Nephron (organoid): Measurements from ENCODE around the gene C20orf204.

ENCODE experiments used
- H3K27ac Mint-ChIP-seq, 3 experiments: 2 replicates each; pipeline ENCODE4 v1.8.0; 2020; ENCODE audit warnings: mixed read lengths in 3 of 3, mild to moderate bottlenecking in 2 of 3, moderate library complexity in 1 of 3
- H3K27me3 Mint-ChIP-seq: 2 replicates; pipeline ENCODE4 v1.8.0; 2021; ENCODE audit warnings: low read depth, mild to moderate bottlenecking, moderate library complexity, mixed read lengths
- H3K36me3 Mint-ChIP-seq: 2 replicates; pipeline ENCODE4 v1.8.0; 2020; ENCODE audit warnings: low read depth, mixed read lengths
- H3K4me1 Mint-ChIP-seq: 2 replicates; pipeline ENCODE4 v1.8.0; 2020; ENCODE audit warnings: mixed read lengths
- H3K4me3 Mint-ChIP-seq, 3 experiments: 2 replicates each; pipeline ENCODE4 v1.8.0; 2020; ENCODE audit warnings: mild to moderate bottlenecking in 3 of 3, mixed read lengths in 3 of 3, moderate library complexity in 2 of 3
- H3K9me3 Mint-ChIP-seq: 2 replicates; pipeline ENCODE4 v1.8.0; 2020; ENCODE audit warnings: mixed read lengths
- CTCF ChIP-seq, 3 experiments: fragments of 200-600 bp; sonication (generic); IDR thresholded peaks; one replicate each; pipeline ENCODE4 v1.5.0; 2021; ENCODE audit warnings: antibody characterized with exemption in 3 of 3; ENCODE audit not compliant: unreplicated experiment in 3 of 3

Gene C20orf204

DNA sequence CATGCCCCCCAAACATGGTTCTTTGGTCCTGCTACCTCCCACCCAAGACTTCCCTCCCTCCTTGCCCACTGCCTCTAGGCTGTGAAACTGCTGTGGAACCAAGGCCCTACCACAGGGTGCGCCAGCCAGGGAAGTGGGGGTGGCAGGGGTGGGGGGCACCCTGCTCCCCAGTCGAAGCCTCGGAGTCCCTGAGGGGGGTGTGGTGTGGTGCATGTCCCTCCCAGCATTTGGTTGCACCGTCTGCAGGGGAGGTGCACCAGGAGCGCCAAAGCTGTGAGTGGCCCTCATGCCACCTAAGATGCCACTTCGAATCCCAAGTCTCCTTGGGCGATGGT is 41.5 kb downstream of the C20orf204 start:
- no peak overlapping the region for H3K27ac Mint-ChIP-seq
- no peaks in the 10 kb centered on the region for H3K36me3 Mint-ChIP-seq
- H3K4me1 Mint-ChIP-seq: peaks cover 5% of the 10 kb centered on the region

DNA sequence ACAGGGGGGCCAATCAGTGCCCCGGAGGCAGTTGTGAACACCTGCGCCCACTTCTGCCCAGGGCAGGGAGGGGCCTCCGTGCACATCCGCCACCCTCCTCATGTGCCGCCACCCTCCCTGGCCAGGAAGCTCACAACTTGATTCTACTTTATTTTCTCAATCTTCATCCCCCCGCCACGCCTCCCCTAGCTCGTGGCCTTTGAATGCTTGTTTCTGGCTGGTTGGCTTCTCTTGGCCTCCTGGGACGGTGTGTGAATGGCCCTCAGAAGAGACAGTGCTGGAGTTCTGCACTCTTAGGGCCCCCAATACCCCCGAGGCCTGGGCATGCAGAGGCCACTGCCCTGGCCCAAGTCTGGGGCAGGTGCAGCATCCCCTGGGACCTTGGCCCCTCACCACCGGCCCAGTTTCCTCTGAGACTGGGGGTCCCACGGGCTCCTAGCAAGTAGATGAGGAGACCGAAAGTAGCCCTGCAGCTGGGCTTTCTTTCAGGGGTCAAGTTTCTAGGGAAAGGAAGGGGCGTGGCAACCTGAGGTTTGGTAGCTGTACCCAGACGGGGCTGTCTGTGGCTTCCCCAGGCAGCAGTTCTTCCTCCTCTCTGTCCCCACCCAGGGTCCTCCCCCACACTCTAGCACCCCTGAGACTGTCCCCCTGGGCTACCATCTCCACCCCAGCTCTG is 42.0 kb downstream of the C20orf204 start:
- Mint-ChIP-seq H3K27ac (no peak overlapping the region), H3K27me3 (peaks cover 20% of the 10 kb centered on the region), H3K36me3 (no peaks in the 10 kb centered on the region), H3K4me1 (peaks cover 5% of the 10 kb centered on the region), H3K4me3 (peak overlapping the region in 2 of 3 experiments; percentile 5 to 43), H3K9me3 (no peaks in the 10 kb centered on the region)
- TF ChIP-seq CTCF (IDR thresholded peaks at IDR 0.05; ENCODE audit: unreplicated experiment in 3 of 3): no peak

More for the DNA sequence above, 41.5 kb downstream of the C20orf204 start:
- H3K9me3 Mint-ChIP-seq: no peaks in the 10 kb centered on the region
- no peak for TF ChIP-seq CTCF (IDR thresholded peaks at IDR 0.05; ENCODE audit: unreplicated experiment in 3 of 3)
- peaks cover 15% of the 10 kb centered on the region for H3K27me3 Mint-ChIP-seq
- H3K4me3 Mint-ChIP-seq: no peak overlapping the region

DNA sequence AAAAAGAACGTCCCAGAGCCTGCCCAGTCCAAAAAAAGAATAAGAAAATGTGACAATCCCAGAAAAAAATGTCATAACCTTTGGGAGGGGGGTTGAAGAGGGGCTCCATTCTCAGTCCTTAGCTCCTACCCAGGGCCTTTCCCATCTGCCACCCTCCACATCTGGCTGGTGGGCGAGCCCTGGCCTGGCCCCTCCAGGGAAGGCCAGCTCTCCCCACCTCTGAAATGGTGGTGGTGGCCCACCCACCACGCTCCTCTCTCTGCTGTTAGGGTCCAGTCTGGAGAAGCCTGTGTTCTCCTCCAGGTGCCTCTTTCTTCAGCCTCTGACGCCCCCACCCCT is 42.9 kb downstream of the C20orf204 start:
- peaks cover 23% of the 10 kb centered on the region for H3K27me3 Mint-ChIP-seq
- no peaks in the 10 kb centered on the region for H3K9me3 Mint-ChIP-seq
- no peak for TF ChIP-seq CTCF (IDR thresholded peaks at IDR 0.05; ENCODE audit: unreplicated experiment in 3 of 3)
- peak overlapping the region; percentile 65 to 74 (median 70) for H3K4me3 Mint-ChIP-seq
- peak overlapping the region in 1 of 3 experiments; percentile 16 for H3K27ac Mint-ChIP-seq
- no peaks in the 10 kb centered on the region for H3K36me3 Mint-ChIP-seq
- peaks cover 5% of the 10 kb centered on the region for H3K4me1 Mint-ChIP-seq

- Mint-ChIP-seq H3K4me3 (peak within 1 kb of the TSS; percentile 79 to 90 (median 85)), H3K36me3 (no peaks in the 10 kb centered on the region), H3K4me1 (peaks cover 10% of the 10 kb centered on the region), H3K9me3 (no peaks in the 10 kb centered on the region), H3K27ac (peak within 1 kb of the TSS; percentile 13 to 49 (median 27)), H3K27me3 (peaks cover 28% of the 10 kb centered on the region)
- no peak for TF ChIP-seq CTCF (IDR thresholded peaks at IDR 0.05; ENCODE audit: unreplicated experiment in 3 of 3)
These were observed 43.5 kb downstream of the C20orf204 start, which contains the start of gene RGS19 for GRCh38 chr20:64079273-64080012. Gene RGS19, minus strand, starts transcription at chr20:64079518. Its CDS starts 2,632 bp downstream, at chr20:64076886.

- Mint-ChIP-seq H3K27ac (peak within 1 kb of the TSS; percentile 13 to 49 (median 27)), H3K4me1 (peaks cover 12% of the 10 kb centered on the region), H3K4me3 (peak within 1 kb of the TSS; percentile 79 to 90 (median 85)), H3K36me3 (no peaks in the 10 kb centered on the region), H3K9me3 (no peaks in the 10 kb centered on the region), H3K27me3 (peaks cover 34% of the 10 kb centered on the region)
- no peak for TF ChIP-seq CTCF (IDR thresholded peaks at IDR 0.05; ENCODE audit: unreplicated experiment in 3 of 3)
These were observed 44.2 kb downstream of the C20orf204 start, which contains the start of gene OPRL1 for GRCh38 chr20:64080013-64080812. Gene OPRL1, plus strand, starts transcription at chr20:64080082. Its CDS starts 12,639 bp downstream, at chr20:64092721.
